GM19035 (cell line): Measurements from ENCODE around the gene SLC39A7.

Experiments used
- ATAC-seq: cut with Tn5 transposase; IDR thresholded peaks from one replicate; pipeline ENCODE4 v1.9.1; 2021; ENCODE audit not compliant: unreplicated experiment

The SLC39A7 gene

GRCh38 chr6:33204415-33205190 lies 3.9 kb downstream of the SLC39A7 start, which contains the start of gene HSD17B8:
TSS of gene HSD17B8 (plus strand) at chr6:33204655. CDS start at chr6:33204669, 14 bp downstream.
- peak; percentile 42 for ATAC-seq

GRCh38 chr6:33205191-33206026 lies 4.7 kb downstream of the SLC39A7 start:
- no peak for ATAC-seq

- ATAC-seq: no peak
These were observed 5.6 kb downstream of the SLC39A7 start for GRCh38 chr6:33206027-33206863.

GRCh38 chr6:33206864-33207551 lies 6.3 kb downstream of the SLC39A7 start:
- no peak for ATAC-seq

- no peak for ATAC-seq
These were observed 7.0 kb downstream of the SLC39A7 start for GRCh38 chr6:33207552-33208090.

GRCh38 chr6:33208091-33208967 lies 7.7 kb downstream of the SLC39A7 start, which contains the start of gene RING1:
TSS of gene RING1 (plus strand) at chr6:33208500. CDS start at chr6:33208823, 323 bp downstream.
- peak; percentile 47 for ATAC-seq

GRCh38 chr6:33209856-33210255 lies 9.2 kb downstream of the SLC39A7 start:
- ATAC-seq: no peak

GRCh38 chr6:33211136-33211535 lies 10.5 kb downstream of the SLC39A7 start:
- no peak for ATAC-seq

GRCh38 chr6:33211666-33212422 lies 11.2 kb downstream of the SLC39A7 start:
- ATAC-seq: no peak

GRCh38 chr6:33212857-33213165 lies 12.1 kb downstream of the SLC39A7 start:
- no peak for ATAC-seq

GRCh38 chr6:33213166-33213988 lies 12.7 kb downstream of the SLC39A7 start:
- ATAC-seq: no peak

GRCh38 chr6:33213989-33214335 lies 13.3 kb downstream of the SLC39A7 start:
- no peak for ATAC-seq

- ATAC-seq: no peak
These were observed 14.8 kb downstream of the SLC39A7 start for GRCh38 chr6:33215271-33216116.

GRCh38 chr6:33216117-33216649 lies 15.5 kb downstream of the SLC39A7 start:
- no peak for ATAC-seq

GRCh38 chr6:33217246-33217645 lies 16.6 kb downstream of the SLC39A7 start:
- ATAC-seq: no peak

GRCh38 chr6:33217681-33218080 lies 17.0 kb downstream of the SLC39A7 start:
- no peak for ATAC-seq
